Pancreas (tissue), 10 donors: ENCODE measurements around the gene ITSN2. TPM values are rescaled to one million over a fixed set of nuclear protein-coding genes. Genes with fewer than 3 reads are reported as not detected.

Experiments used
- ATAC-seq, 4 donors: fragments of 200-7000 bp; cut with Tn5 transposase; one replicate each; pipeline versions ENCODE4 v1.8.0 to v1.9.1; 2020; ENCODE audit warnings: mild to moderate bottlenecking in 4 of 4, moderate library complexity in 4 of 4
- DNase-seq, 6 donors: peaks; one replicate each; pipeline ENCODE4 v3.0.0-alpha.2; 2020
- FAIRE-seq: peaks from 2 replicates; lab custom pipeline; 2012; peaks lifted over from hg19 to GRCh38; lab: Jason Lieb, UNC
- H3K27ac ChIP-seq, 4 donors: fragments of 200-600 bp; sonication (generic); 1 replicate in 3 of 4; 2 replicates in 1 of 4; pipeline versions ENCODE4 v1.5.0 to v1.8.0; 2020
- H3K27me3 ChIP-seq, 4 donors: fragments of 200-600 bp; one replicate each; pipeline ENCODE4 v1.8.0; 2021
- H3K36me3 ChIP-seq, 3 donors: fragments of 200-600 bp; sonication (generic) in 1 of 3; one replicate each; pipeline versions ENCODE4 v1.5.0 to v1.8.0; 2020 to 2021
- H3K4me1 ChIP-seq, 3 donors: fragments of 200-600 bp; one replicate each; pipeline ENCODE4 v1.8.0; 2021
- H3K4me3 ChIP-seq, 4 donors: fragments of 200-600 bp; sonication (generic) in 2 of 4; one replicate each; pipeline versions ENCODE4 v1.5.0 to v1.8.0; 2020 to 2021
- H3K9me3 ChIP-seq, 4 donors: fragments of 200-600 bp; one replicate each; pipeline ENCODE4 v1.8.0; 2021
- WGBS, 2 donors: extraction: QIAGEN DNeasy Blood & Tissue Kit; methylation state at CpG; one replicate each; pipeline ENCODE4 v1.1.7; 2013; 5-methylcytosine and 5-hydroxymethylcytosine counted together
- intact Hi-C, 3 donors: fragments of 100-400 bp; cut with DNase I; formaldehyde crosslinking; loops; one replicate each; pipeline versions ENCODE4 v1.11.1 to v1.14.2; 2022
- polyA plus RNA-seq, 2 donors: library from polyadenylated mRNA; stranded (reverse); fragments of 200-250 nt; gene quantifications; one replicate each; pipeline ENCODE4 v1.2.3, GENCODE V29; 2013
- total RNA-seq, 6 donors: library from RNA; stranded (reverse); fragmentation: NEBNext Ultra II Directional in 4 of 6; extraction: Animal tissue kit (Norgen Biotek cat#: 25700) in 4 of 6; gene quantifications; one replicate each; pipeline versions ENCODE4 v1.2.1 to v1.2.4, GENCODE V29; 2021 to 2023
- TF ChIP-seq, protein P1 (sequence below), 4 donors: fragments of 200-600 bp; sonication (generic) in 3 of 4; IDR thresholded peaks; one replicate each; pipeline versions ENCODE4 v1.5.0 to v1.8.0; 2021; ENCODE audit warnings: antibody characterized with exemption in 4 of 4
- donor health status: healthy with polysubstance abuse.
- donor health status: DM: no; HTN: no; CAD: no; lungs with moderate emphysema.
- donor health status: DM: no; HTN: no; CAD: no.
- donor health status: control.
- donor health status: control.
- donor health status: Bipolar disorder and iron deficiency.
- donor health status: DM: yes; HTN: yes; CAD: no.
- donor health status: DM: no; HTN: no; CAD: no.
- donor health status: DM: no; HTN: no; CAD: no.
- donor health status: DM: yes; HTN: yes; CAD: no.

ITSN2 gene
- total and polyA plus RNA-seq, 8 donors, result 23.8 to 42.0 (median 31.4) TPM

GRCh38 chr2:24351981-24352380, 8.4 kb downstream of the ITSN2 start:
- WGBS, 2 donors, result 14 to 17% methylated on average over 1 of the region's 1 CpG
- no peak for DNase-seq
- Histone ChIP-seq H3K9me3 (no peaks in the 10 kb centered on the region), H3K27me3 (no peaks in the 10 kb centered on the region), H3K36me3 (no peaks in the 10 kb centered on the region), H3K4me1 (peaks cover 24 to 56% (median 32%) of the 10 kb centered on the region in 3 donors), H3K4me3 (no peak overlapping the region), H3K27ac (no peak overlapping the region)
- TF ChIP-seq, protein P1, sequence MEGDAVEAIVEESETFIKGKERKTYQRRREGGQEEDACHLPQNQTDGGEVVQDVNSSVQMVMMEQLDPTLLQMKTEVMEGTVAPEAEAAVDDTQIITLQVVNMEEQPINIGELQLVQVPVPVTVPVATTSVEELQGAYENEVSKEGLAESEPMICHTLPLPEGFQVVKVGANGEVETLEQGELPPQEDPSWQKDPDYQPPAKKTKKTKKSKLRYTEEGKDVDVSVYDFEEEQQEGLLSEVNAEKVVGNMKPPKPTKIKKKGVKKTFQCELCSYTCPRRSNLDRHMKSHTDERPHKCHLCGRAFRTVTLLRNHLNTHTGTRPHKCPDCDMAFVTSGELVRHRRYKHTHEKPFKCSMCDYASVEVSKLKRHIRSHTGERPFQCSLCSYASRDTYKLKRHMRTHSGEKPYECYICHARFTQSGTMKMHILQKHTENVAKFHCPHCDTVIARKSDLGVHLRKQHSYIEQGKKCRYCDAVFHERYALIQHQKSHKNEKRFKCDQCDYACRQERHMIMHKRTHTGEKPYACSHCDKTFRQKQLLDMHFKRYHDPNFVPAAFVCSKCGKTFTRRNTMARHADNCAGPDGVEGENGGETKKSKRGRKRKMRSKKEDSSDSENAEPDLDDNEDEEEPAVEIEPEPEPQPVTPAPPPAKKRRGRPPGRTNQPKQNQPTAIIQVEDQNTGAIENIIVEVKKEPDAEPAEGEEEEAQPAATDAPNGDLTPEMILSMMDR (IDR thresholded peaks at IDR 0.05), result no peak
- ATAC-seq, result peak in 2 of 4 donors; percentile 41 to 50
- FAIRE-seq, result no peak
- intact Hi-C loops, result no loop called here

GRCh38 chr2:24351627-24351938, 8.8 kb downstream of the ITSN2 start:
- no peaks in the 10 kb centered on the region for H3K36me3 ChIP-seq
- H3K4me1 ChIP-seq, result peaks cover 24 to 56% (median 32%) of the 10 kb centered on the region in 3 donors
- no peak overlapping the region for H3K27ac ChIP-seq
- FAIRE-seq (no peak), DNase-seq (no peak), ATAC-seq (peak in 2 of 4 donors; percentile 40)
- H3K4me3 ChIP-seq, result no peak overlapping the region
- H3K27me3 ChIP-seq, result no peaks in the 10 kb centered on the region
- intact Hi-C loops, result no loop called here
- WGBS, 2 donors, result 52 to 58% methylated on average over 3 of the region's 3 CpGs
- no peaks in the 10 kb centered on the region for H3K9me3 ChIP-seq
- TF ChIP-seq, protein P1 (IDR thresholded peaks at IDR 0.05), result no peak

DNA sequence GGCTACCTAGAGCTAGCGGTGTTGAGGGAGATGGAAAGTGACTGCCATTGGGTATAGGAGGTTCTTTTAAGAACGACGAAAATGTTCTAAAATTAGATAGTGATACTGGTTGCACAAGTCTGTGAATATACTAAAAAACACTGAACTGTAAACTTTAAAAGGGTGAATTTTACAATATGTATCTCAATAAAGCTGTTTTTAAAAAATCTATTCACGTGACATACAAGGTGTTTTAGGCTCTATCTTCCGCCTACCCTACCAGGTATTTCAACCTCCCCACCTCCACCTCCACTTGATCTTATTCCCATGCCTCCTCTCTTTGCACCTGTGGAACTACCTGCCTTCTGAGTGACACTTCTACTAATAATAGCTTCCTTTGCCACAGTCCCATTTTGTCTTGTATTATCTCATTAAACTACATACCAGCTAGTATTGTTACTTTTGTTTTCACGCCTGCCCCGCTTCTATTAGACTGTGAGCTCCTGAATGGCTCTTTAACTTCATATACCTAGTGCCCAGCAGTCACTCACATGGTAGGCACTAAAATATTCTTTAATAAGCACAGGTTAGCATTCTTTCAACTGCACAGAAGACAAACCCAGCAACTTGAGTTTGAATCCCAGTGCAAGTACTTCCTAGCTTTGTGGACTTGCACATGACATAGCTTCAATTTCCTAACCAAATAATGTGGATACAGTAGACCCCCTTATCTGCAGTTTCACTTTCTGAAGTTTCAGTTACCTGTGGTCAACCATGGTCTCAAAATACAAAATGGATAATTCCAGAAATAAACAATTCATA, 9.3 kb downstream of the ITSN2 start:
- intact Hi-C loops, result no loop called here
- WGBS, 2 donors, result 85 to 92% methylated on average over 7 of the region's 7 CpGs
- Histone ChIP-seq H3K27me3 (no peaks in the 10 kb centered on the region), H3K27ac (no peak overlapping the region), H3K9me3 (no peaks in the 10 kb centered on the region), H3K4me1 (peaks cover 29 to 58% (median 32%) of the 10 kb centered on the region in 3 donors), H3K36me3 (no peaks in the 10 kb centered on the region), H3K4me3 (no peak overlapping the region)
- FAIRE-seq (no peak), ATAC-seq (no peak), DNase-seq (no peak)
- TF ChIP-seq, protein P1 (IDR thresholded peaks at IDR 0.05), result no peak

GRCh38 chr2:24349097-24349496, 11.2 kb downstream of the ITSN2 start:
- Histone ChIP-seq H3K27ac (no peak overlapping the region), H3K27me3 (no peaks in the 10 kb centered on the region), H3K4me1 (peaks cover 30 to 47% (median 31%) of the 10 kb centered on the region in 3 donors), H3K9me3 (no peaks in the 10 kb centered on the region), H3K4me3 (no peak overlapping the region), H3K36me3 (no peaks in the 10 kb centered on the region)
- DNase-seq (no peak), ATAC-seq (no peak), FAIRE-seq (no peak)
- intact Hi-C loops, result no loop called here
- TF ChIP-seq, protein P1 (IDR thresholded peaks at IDR 0.05), result no peak

- TF ChIP-seq, protein P1 (IDR thresholded peaks at IDR 0.05), result no peak
- FAIRE-seq (no peak), ATAC-seq (peak in 1 of 4 donors; percentile 49), DNase-seq (no peak)
- no peaks in the 10 kb centered on the region for H3K27me3 ChIP-seq
- H3K4me1 ChIP-seq, result peaks cover 18 to 34% (median 19%) of the 10 kb centered on the region in 3 donors
- 82 to 84% methylated on average over 4 of the region's 4 CpGs for WGBS, 2 donors
- no peaks in the 10 kb centered on the region for H3K36me3 ChIP-seq
- H3K9me3 ChIP-seq, result no peaks in the 10 kb centered on the region
- no peak overlapping the region for H3K27ac ChIP-seq
- no peak overlapping the region for H3K4me3 ChIP-seq
- intact Hi-C loops, result no loop called here
Observed at GRCh38 chr2:24345937-24346336, 14.4 kb downstream of the ITSN2 start.
